Adrenal gland (tissue), 12 donors: ENCODE data around the gene PCDHA8. TPM values are rescaled to one million over a fixed set of nuclear protein-coding genes. Genes with fewer than 3 reads are reported as not detected.
"Not testable (repeated sequence)": the region's sequence is repeated elsewhere in the genome, so short reads cannot be mapped to it uniquely, and the experiment has no call there.

Experiments
- DNase-seq, 7 donors: peaks; one replicate each; pipeline ENCODE4 v3.0.0-alpha.2; 2019 to 2020
- H3K27ac ChIP-seq, 5 donors: fragments of 200-600 bp; sonication (generic) in 4 of 5; 1 replicate in 3 of 5; 2 replicates in 2 of 5; pipeline versions ENCODE4 v1.5.1 to v1.8.0; 2016 to 2020; ENCODE audit warnings: mild to moderate bottlenecking in 1 of 5
- H3K27me3 ChIP-seq: fragments of 200-600 bp; 2 replicates; pipeline ENCODE4 v1.8.0; 2021
- H3K36me3 ChIP-seq, 2 donors: fragments of 200-600 bp; replicated peaks in 1 of 2; 1 replicate in 1 of 2; 2 replicates in 1 of 2; pipeline versions ENCODE4 v1.5.1 to v1.8.0; 2018 to 2022
- H3K4me1 ChIP-seq, 2 donors: fragments of 200-600 bp; replicated peaks in 1 of 2; 1 replicate in 1 of 2; 2 replicates in 1 of 2; pipeline versions ENCODE4 v1.5.1 to v1.8.0; 2018 to 2021
- H3K4me3 ChIP-seq, 4 donors: fragments of 200-600 bp; sonication (generic) in 3 of 4; one replicate each; pipeline ENCODE4 v1.5.1; 2016 to 2018
- H3K9me3 ChIP-seq, 3 donors: fragments of 200-600 bp; sonication (generic) in 1 of 3; replicated peaks in 1 of 3; 1 replicate in 2 of 3; 2 replicates in 1 of 3; pipeline versions ENCODE4 v1.5.1 to v1.8.0; 2016 to 2021
- POLR2A ChIP-seq, 2 donors: fragments of 450-650 bp; IDR thresholded peaks; one replicate each; pipeline ENCODE4 v1.6.1; 2017; ENCODE audit warnings: antibody characterized with exemption in 2 of 2, mild to moderate bottlenecking in 2 of 2, moderate library complexity in 1 of 2
- WGBS, 4 donors: extraction: QIAGEN DNeasy Blood & Tissue Kit in 2 of 4; methylation state at CpG; one replicate each; pipeline versions ENCODE4 v1.1.5 to v1.1.7; 2013 to 2017; 5-methylcytosine and 5-hydroxymethylcytosine counted together
- intact Hi-C, 2 donors: fragments of 100-400 bp; cut with DNase I; formaldehyde crosslinking; loops; one replicate each; pipeline versions ENCODE4 v1.14.1 to v1.15.0; 2022 to 2023
- polyA plus RNA-seq, 3 donors: library from polyadenylated mRNA; stranded (reverse); fragments of 200-250 nt in 2 of 3; fragments of 350-450 nt in 1 of 3; fragmentation: Illumina TruSeq in 1 of 3; extraction: RNeasy Lipid Tissue Mini Kit (QIAGEN cat#74804) in 1 of 3; gene quantifications; one replicate each; pipeline ENCODE4 v1.2.3, GENCODE V29; 2013 to 2014
- total RNA-seq, 9 donors: library from RNA; depleted of rRNA in 4 of 9; stranded (reverse); fragments of >200 nt in 4 of 9; fragments of 120-200 nt in 1 of 9; fragmentation: NEBNext Ultra II Directional in 1 of 9; extraction: Animal tissue kit (Norgen Biotek cat#: 25700) in 1 of 9; gene quantifications; one replicate each; pipeline versions ENCODE4 v1.1.0 to v1.2.4, GENCODE V29; 2013 to 2023
- TF ChIP-seq, protein P1 (sequence below), 6 experiments: fragments of 450-650 bp in 4 of 6; fragments of 200-600 bp in 2 of 6; sonication (generic) in 1 of 6; IDR thresholded peaks; 1 replicate in 5 of 6; 2 replicates in 1 of 6; pipeline versions ENCODE4 v1.5.1 to v1.8.0; 2016 to 2021; ENCODE audit warnings: antibody characterized with exemption in 6 of 6, mild to moderate bottlenecking in 2 of 6, moderate library complexity in 1 of 6
- donor health status: healthy with polysubstance abuse.
- donor health status: Bipolar disorder and iron deficiency.
- donor health status: DM: yes; HTN: yes; CAD: no.
- donor health status: DM: no; HTN: no; CAD: no.
- donor health status: DM: no; HTN: no; CAD: no.
- donor health status: DM: yes; HTN: yes; CAD: no.

Gene PCDHA8
- total and polyA plus RNA-seq, 12 donors = 0.03 to 0.18 (median 0.15) TPM; not detected in 6

DNA sequence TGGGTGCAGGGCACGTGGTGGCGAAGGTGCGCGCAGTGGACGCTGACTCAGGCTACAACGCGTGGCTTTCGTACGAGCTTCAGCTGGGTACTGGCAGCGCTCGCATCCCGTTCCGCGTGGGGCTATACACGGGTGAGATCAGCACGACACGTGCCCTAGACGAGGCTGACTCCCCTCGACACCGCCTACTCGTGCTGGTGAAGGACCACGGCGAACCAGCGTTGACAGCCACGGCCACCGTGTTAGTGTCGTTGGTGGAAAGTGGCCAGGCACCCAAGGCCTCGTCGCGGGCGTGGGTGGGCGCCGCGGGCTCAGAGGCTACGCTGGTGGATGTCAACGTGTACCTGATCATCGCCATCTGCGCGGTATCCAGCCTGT is 44.3 kb upstream of the PCDHA8 start:
- no peak for DNase-seq
- no peaks in the 10 kb centered on the region for H3K36me3 ChIP-seq
- 44 to 54% (median 44%) methylated on average over 39 of the region's 39 CpGs; no CpG with 5 or more reads in 1 of the 4 donors for WGBS, 4 donors

DNA sequence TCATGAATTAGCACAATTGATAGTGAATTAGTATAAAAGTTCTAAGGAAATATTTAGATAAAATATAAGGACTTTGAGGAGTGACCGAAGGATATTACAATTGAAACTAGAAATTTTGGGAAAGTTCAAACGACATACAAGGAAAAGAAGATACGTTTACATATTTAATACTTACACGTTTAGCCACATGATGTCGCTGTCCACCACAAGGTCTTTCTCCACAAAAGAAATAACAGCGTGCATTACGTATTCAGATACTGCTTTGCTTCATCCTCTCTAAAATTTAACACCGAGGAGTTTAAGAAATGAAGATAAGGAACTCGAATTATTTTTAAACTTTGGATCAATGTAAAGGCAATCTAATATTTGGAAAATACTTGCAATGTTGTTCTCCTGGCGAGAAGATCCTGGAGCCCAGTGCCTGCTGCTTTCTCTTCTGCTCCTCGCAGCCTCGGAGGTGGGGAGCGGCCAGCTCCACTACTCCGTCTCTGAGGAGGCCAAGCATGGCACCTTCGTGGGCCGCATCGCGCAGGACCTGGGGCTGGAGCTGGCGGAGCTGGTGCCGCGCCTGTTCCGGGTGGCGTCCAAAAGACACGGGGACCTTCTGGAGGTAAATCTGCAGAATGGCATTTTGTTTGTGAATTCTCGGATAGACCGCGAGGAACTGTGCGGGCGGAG is 40.0 kb upstream of the PCDHA8 start, which contains the start of gene PCDHA3:
Gene PCDHA3 (plus strand): TSS at position 242 of the 678 bp plus-strand sequence.
- peaks cover 3 to 17% (median 13%) of the 10 kb centered on the region in 3 donors for H3K9me3 ChIP-seq
- TF ChIP-seq POLR2A (IDR thresholded peaks at IDR 0.05) = no peak
- TF ChIP-seq, protein P1, sequence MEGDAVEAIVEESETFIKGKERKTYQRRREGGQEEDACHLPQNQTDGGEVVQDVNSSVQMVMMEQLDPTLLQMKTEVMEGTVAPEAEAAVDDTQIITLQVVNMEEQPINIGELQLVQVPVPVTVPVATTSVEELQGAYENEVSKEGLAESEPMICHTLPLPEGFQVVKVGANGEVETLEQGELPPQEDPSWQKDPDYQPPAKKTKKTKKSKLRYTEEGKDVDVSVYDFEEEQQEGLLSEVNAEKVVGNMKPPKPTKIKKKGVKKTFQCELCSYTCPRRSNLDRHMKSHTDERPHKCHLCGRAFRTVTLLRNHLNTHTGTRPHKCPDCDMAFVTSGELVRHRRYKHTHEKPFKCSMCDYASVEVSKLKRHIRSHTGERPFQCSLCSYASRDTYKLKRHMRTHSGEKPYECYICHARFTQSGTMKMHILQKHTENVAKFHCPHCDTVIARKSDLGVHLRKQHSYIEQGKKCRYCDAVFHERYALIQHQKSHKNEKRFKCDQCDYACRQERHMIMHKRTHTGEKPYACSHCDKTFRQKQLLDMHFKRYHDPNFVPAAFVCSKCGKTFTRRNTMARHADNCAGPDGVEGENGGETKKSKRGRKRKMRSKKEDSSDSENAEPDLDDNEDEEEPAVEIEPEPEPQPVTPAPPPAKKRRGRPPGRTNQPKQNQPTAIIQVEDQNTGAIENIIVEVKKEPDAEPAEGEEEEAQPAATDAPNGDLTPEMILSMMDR (IDR thresholded peaks at IDR 0.05) = no peak
- peak within 1 kb of the TSS in 1 of 4 donors; percentile 1 for H3K4me3 ChIP-seq
- H3K27ac ChIP-seq = no peak within 1 kb of the TSS
- no peaks in the 10 kb centered on the region for H3K4me1 ChIP-seq
- H3K27me3 ChIP-seq = no peaks in the 10 kb centered on the region
- 12 to 20% (median 14%) methylated on average over 13 to 29 of the region's 29 CpGs for WGBS, 4 donors
- intact Hi-C loops = no loop called here
- no peaks in the 10 kb centered on the region for H3K36me3 ChIP-seq
- no peak for DNase-seq

More for the DNA sequence above, 44.3 kb upstream of the PCDHA8 start:
- Histone ChIP-seq H3K9me3 (peaks cover 3 to 17% (median 15%) of the 10 kb centered on the region in 3 donors), H3K27me3 (no peaks in the 10 kb centered on the region), H3K27ac (no peak overlapping the region), H3K4me3 (no peak overlapping the region), H3K4me1 (no peaks in the 10 kb centered on the region)
- intact Hi-C loops = no loop called here
- TF ChIP-seq POLR2A (IDR thresholded peaks at IDR 0.05) = no peak
- TF ChIP-seq, protein P1 (IDR thresholded peaks at IDR 0.05) = no peak

DNA sequence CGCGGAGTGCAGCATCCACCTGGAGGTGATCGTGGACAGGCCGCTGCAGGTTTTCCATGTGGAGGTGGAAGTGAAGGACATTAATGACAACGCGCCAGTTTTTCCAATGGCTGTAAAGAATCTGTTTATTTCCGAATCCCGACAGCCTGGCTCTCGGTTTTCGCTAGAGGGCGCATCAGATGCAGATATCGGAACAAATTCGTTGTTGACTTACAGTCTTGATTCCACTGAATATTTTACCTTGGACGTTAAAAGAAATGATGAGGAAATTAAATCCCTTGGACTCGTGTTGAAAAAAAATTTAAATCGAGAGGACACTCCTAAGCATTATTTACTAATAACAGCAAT is 39.5 kb upstream of the PCDHA8 start:
- no peak overlapping the region for H3K27ac ChIP-seq
- H3K4me3 ChIP-seq = peak overlapping the region in 1 of 4 donors; percentile 1
- H3K36me3 ChIP-seq = no peaks in the 10 kb centered on the region
- intact Hi-C loops = no loop called here
- H3K27me3 ChIP-seq = no peaks in the 10 kb centered on the region
- DNase-seq = no peak
- H3K9me3 ChIP-seq = peaks cover 3 to 17% (median 8%) of the 10 kb centered on the region in 3 donors
- TF ChIP-seq, protein P1 (IDR thresholded peaks at IDR 0.05) = no peak
- TF ChIP-seq POLR2A (IDR thresholded peaks at IDR 0.05) = no peak
- no peaks in the 10 kb centered on the region for H3K4me1 ChIP-seq
- 8 to 26% (median 14%) methylated on average over 12 to 16 of the region's 16 CpGs for WGBS, 4 donors

DNA sequence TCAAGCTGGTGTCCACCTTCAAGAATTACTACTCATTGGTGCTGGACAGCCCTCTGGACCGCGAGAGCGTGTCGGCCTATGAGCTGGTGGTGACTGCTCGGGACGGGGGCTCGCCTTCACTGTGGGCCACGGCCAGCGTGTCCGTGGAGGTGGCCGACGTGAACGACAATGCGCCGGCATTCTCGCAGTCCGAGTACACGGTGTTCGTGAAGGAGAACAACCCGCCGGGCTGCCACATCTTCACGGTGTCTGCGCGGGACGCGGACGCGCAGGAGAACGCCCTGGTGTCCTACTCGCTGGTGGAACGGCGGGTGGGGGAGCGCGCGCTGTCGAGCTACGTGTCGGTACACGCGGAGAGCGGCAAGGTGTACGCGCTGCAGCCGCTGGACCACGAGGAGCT is 38.6 kb upstream of the PCDHA8 start:
- DNase-seq, H3K4me3 ChIP-seq, H3K27ac ChIP-seq, H3K4me1 ChIP-seq, H3K36me3 ChIP-seq, H3K27me3 ChIP-seq, intact Hi-C loops: not testable (repeated sequence)
- H3K9me3 ChIP-seq = peaks cover 0 to 17% (median 3%) of the 10 kb centered on the region in 3 donors
- WGBS, 4 donors = 32 to 66% (median 39%) methylated on average over 5 to 45 of the region's 45 CpGs

DNA sequence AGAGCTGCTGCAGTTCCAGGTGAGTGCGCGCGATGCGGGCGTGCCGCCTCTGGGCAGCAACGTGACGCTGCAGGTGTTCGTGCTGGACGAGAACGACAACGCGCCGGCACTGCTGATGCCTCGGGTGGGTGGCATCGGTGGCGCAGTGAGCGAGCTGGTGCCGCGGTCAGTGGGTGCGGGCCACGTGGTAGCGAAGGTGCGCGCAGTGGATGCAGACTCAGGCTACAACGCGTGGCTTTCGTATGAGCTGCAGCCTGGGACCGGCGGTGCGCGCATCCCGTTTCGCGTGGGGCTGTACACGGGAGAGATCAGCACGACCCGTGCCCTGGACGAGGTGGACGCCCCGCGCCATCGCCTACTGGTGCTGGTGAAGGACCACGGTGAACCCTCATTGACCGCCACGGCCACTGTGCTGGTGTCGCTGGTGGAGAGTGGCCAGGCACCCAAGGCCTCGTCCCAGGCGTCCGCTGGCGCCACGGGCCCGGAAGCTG is 38.2 kb upstream of the PCDHA8 start:
- intact Hi-C loops = no loop called here
- TF ChIP-seq, protein P1 (IDR thresholded peaks at IDR 0.05) = no peak
- no peak for TF ChIP-seq POLR2A (IDR thresholded peaks at IDR 0.05)
- no peak for DNase-seq
- Histone ChIP-seq H3K4me1 (no peaks in the 10 kb centered on the region), H3K27ac (no peak overlapping the region), H3K27me3 (no peaks in the 10 kb centered on the region), H3K4me3 (no peak overlapping the region), H3K36me3 (no peaks in the 10 kb centered on the region), H3K9me3 (peaks cover 0 to 17% (median 3%) of the 10 kb centered on the region in 3 donors)
- 32 to 75% (median 41%) methylated on average over 11 to 53 of the region's 53 CpGs for WGBS, 4 donors
